HG03045 (cell line): ENCODE measurements around the gene ANKRD18B.
"Not testable (repeated sequence)": the region's sequence is repeated elsewhere in the genome, so short reads cannot be mapped to it uniquely, and the experiment has no call there.

ENCODE experiments used
- ATAC-seq: cut with Tn5 transposase; IDR thresholded peaks from one replicate; pipeline ENCODE4 v1.9.1; 2021; ENCODE audit warnings: mild to moderate bottlenecking, moderate library complexity; ENCODE audit not compliant: unreplicated experiment

Gene ANKRD18B

DNA sequence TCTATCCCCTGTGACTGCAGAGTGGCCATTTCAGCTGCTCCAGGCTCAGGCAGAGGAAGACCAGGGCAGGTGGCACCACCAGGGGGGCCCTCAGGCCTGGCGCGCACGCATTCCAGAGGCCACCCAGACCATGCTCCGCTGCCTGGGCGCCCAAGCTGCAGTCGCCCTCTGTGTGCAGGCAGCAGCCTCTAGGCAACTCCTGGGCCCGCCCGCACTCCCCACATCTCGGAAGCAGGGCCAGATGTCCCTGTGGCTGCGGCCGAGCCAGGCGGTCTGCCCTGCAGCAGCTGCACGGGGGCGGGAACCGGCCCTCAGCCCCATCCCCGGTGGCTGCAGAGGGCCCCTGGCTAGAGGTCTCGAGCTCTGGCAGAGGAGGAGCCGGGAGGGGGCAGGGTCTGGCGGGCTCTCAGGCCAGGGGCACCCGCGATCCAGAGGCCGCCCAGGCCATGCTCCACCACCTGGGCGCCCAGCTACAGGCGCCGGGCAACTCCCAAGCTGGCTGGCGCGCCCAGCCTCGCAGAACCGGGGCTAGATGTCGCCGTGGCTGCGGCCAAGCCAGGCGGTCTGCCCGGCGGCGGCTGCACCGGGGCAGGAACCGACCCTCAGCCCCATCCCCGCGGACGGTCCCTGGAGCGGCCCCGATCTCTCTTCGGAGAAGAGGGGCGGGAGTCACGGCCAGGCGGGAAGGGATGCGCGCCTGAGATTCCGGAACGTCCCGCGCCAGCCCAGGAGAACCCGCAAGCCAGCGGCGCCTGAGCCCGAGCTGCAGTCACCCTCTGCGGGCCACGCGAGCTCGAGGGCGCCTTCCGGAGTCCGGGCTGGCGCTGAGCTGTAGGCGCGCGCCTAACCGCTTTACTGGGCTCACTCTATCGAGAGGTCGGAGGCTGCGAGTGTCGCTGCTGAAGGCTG is at the start of gene ANKRD18B:
Gene ANKRD18B, plus strand, starts transcription at position 855 of the 909 bp plus-strand sequence. CDS start 239 bp downstream, outside the sequence.
- not testable (repeated sequence) for ATAC-seq

DNA sequence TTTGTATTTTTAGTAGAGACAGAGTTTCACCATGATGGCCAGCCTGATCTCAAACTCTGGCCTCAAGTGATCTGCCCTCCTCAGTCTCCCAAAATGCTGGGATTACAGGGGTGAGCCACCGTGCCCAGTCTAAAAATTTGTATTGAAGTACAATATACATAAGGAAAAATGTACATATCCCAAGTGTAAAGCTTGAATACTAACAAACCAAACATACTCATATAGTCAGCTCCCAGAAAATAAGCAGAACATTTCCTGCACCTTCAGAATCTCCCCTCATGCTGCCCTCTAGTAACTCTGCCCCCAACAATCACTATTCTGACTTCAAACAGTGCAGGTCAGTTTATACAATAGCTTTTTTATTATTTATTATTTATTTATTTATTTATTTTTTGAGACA is 48.7 kb upstream of the ANKRD18B start:
- no peak for ATAC-seq

DNA sequence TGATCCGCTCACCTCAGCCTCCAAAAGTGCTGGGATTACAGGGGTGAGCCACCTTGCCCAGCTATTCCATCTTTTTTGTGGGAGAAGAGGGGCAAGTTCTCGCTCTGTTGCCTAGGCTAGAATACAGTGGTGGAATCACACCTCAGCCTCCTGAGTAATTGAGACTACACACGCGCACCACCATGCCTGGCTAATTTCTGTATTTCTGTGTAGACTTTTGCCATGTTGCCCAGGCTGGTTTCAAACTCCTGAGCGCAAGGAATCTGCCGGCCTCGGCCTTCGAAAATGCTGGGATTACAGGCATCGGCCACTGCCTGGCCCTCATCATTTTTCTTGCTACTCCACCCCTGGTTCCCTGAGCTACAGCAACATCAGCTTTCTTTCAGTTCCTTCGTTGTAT is 47.5 kb upstream of the ANKRD18B start:
- no peak for ATAC-seq

DNA sequence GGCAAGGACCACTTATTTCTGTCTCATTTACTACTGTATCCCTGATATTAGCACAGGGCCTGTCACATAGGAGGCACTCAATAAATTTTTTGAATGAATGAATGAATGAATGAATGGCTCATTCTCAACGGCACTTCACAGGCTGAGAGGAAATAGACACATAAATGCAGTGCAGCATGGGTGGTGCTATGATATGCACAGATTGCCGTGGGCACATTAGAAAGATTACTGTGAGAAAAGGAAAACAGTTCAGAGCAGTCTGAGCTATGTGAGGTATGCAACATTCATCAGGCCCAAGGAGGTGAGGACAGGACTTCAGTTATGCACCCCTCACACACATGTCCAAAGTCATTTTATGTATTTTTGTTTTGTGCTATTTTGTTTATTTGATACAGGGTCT is 43.9 kb upstream of the ANKRD18B start:
- ATAC-seq: no peak

DNA sequence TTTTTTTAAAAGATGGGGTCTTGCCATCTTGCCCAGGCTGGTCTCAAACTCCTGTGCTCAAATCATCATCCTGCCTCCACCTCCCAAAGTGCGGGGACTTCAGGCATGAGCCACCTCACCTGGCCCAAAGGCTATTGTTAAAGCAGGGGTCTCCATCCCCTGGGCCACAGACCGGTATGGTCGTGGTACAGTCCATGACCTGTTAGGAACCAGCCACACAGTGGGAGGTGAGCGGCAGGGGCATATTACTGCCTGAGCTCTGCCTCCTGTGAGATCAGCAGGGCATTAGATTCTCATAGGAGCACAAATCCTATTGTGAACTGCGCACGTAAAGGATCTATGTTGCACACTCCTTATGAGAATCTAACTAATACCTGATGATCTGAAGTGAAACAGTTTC is 43.1 kb upstream of the ANKRD18B start:
- no peak for ATAC-seq

DNA sequence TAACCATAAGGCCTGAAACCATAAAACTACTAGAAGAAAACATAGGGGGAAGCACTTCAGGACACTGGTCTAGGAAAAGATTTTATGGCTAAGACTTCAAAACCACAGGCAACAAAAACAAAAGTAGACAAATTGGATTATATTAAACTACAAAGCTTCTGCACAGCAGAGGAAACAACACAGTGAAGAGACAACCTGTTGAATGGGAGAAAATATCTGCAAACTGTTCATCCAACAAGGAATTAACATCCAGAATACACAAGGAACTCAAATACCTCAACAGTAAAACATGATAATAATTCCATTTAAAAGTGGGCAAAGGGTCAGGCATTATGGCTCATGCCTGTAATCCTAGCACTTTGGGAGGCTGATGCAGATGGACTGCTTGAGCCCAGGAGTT is 38.7 kb upstream of the ANKRD18B start:
- ATAC-seq: not testable (repeated sequence)

DNA sequence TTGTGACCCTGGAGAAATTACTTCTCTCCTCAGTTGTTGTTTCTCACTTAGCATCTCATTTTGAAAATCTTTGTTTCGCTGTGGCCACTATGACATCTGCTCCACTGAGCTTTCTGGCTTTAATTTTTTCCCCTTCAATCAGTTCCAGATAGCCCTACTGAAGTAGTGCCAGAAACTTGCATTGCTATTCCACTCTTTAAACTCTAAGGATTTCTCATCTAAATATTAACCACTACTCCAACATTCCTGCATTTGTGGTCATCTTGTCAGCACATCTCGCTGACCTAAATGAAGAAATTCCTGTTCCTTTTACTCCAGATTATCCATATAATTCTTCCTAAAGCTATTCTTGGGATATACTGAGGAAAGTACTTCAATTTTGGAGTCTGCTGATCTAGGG is 35.0 kb upstream of the ANKRD18B start:
- ATAC-seq: no peak

DNA sequence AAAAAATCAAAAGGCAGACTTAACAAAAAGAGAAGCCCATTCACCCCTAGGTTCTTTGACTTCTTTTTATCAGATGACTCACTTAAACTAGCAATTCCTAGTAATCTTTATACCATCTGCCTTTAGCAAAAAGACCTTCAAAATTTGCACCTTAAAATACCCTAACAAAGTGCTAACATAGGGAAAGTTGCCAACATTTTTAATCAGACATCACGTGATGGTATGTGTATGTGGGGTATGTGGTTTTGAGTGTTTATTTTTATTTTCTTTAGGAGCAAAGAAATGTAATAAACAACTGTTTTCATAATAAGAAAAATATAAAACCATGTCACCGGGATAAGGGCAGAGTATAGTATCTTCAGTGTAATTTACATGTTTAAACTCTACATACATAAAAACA is 30.2 kb upstream of the ANKRD18B start:
- ATAC-seq: not testable (repeated sequence)

DNA sequence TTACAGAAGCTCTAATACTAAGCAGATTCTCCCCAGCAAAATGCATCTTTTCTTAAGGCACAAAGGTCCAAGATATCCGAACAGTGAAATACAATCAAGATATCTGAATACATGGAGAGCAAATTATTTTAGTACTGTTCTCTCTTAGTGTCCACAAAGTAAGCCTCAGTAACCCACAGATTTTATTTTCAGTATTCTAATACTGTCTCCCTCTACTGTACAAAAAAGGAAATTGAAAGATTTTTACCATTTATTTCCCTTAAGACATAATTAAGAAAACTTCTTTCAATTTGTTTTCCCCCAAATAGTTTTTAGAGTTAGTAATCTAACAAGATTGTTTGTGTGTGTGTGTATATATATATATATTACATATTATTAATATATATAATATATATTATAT is 25.7 kb upstream of the ANKRD18B start:
- ATAC-seq: no peak

DNA sequence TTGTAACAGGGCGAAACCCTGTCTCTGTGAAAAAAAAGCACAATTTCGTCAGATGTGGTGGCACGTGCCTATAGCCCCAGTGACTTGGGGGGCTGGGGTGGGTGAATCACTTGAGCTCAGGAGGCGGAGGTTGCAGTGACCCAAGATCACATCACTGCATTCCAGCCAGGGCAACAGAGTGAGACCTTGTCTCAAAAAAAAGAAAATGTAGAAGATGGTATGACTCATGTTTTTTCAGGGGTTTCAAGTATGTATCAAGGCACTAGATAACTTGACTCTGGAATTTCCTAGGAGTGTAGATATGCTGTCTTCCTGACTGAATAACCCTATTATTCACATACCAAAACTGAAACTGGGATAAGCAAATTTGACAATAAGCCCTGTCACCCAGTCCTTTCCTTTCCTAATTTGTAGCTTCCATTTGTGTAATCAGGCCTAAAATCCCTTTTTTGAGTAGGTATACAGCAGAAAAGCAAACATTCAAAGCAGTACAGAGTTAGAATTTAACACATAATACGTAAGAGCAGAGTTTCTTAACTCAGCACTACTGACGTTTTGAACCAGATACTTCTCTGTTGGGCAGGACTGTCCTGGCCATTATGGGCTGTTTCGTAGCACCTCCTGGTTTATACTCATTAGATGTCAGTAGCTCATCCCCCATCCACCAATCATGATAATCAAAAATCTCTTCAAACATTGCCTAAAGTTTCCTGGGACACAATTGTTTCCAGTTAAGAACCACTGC is 17.3 kb upstream of the ANKRD18B start:
- no peak for ATAC-seq

DNA sequence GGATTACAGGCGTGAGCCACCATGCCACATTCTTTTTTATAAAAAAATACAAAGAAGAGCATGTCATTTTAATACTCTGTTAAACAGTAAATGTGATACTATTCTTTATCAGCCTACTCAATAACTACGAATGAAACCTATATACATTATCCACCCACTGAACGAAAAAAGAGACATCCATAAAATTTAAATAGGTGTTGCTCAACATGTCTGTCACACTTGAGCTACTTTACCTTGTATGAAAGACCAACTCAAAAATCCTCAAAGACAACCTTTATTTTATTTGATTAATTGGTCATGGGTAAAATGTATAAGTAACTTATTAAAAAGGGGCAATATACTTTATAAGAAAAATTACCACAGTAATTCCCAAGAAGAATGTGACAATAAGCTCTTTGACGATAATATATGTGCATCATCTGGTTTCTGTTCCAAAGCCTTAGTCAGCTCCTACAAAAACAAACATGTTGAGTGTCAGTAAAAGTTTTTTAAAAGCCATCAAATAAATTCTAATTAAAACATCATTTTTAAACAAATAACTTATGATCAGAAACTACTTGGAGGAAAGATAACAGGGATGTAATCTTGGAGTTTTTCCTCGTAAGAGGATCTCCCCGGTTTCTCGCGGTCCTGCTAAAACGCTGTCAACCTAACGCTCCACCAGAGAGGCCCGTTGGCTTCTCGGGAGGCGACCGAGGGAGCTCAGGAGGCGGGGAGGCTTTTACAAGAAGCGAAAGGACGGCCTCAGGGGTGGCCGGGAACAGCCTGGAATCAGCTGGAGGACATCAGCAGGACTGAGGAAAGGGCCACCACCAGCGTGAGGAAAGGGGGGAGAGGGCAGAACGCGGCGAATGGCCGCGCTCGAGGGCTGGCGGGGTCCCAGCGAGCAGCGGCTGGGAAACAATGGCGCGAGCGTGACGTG is 13.5 kb upstream of the ANKRD18B start:
- ATAC-seq: peak; percentile 72

DNA sequence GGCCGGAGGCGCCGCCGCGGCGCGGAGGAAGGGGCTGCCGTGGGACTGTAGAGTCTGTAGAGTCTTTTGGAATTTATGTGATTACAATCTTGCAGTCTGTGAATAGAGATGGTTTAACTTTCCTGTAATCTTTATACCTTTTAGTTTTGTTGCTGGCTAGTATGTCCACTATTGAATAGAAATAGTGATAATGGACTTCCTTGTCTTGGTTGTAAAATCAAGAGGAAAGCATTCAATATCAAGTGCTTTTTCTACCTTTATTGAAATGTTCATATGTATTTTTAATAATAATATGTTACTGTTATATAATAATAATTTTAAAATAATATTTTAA is 12.9 kb upstream of the ANKRD18B start:
- not testable (repeated sequence) for ATAC-seq

DNA sequence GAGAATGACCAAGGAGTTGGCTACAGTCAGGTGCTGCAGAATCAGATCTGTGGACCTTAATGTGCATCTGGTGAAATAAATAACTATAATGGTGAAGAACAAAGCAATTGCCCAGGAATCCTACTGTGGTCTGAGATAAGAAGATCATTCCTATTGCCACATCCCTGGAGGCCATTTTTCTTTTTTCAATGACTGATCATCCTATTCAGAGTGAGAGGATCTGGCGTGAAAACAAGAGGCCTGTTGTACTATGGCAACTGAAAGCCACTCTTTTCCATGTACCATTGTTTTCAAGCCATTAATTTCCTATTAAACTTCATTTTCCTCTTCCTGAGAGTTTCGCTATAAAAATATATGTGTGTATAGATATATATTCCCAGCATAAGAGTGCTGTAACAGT is 11.5 kb upstream of the ANKRD18B start:
- ATAC-seq: not testable (repeated sequence)

DNA sequence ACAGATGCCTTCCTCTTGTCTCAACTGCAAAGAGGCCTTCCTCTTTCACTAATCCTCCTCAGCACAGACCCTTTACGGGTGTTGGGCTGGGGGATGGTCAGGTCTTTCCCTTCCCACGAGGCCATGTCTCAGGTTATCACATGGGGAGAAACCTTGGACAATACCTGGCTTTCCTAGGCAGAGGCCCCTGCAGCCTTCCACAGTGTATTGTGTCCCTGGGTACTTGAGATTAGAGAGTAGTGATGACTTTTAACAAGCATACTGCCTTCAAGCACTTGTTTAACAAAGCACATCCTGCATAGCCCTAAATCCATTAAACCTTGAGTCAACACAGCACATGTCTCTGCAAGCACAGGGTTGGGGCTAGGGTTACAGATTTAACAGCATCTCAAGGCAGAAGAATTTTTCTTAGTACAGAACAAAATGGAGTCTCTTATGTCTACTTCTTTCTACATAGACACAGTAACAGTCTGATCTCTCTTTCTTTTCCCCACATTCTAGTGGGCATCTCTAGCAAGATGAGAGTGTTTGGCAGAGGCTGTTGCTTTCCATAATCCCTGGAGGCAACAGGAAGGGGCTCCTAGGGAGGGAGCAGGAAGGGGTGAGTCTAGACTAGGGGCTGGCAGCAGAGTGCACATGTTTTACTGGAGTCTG is 8.6 kb upstream of the ANKRD18B start:
- not testable (repeated sequence) for ATAC-seq

DNA sequence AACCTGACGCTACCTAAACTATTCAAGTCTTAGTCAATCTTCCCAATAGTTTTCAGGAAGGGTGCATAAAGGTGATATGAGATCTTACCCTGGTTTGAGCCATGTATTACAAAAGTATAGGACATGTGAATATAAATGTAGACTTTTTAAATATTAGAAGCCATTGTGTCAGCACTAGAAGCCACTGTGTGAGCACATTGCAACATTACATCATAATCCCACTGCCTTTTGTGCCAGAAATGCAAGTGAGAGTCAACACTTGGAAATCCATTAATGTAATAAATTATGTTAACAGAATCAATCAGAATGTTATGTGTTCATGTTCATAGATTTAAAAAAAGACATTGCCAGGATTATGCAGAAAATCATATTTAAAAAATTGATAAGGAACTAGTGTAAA is 7.7 kb upstream of the ANKRD18B start:
- ATAC-seq: not testable (repeated sequence)

DNA sequence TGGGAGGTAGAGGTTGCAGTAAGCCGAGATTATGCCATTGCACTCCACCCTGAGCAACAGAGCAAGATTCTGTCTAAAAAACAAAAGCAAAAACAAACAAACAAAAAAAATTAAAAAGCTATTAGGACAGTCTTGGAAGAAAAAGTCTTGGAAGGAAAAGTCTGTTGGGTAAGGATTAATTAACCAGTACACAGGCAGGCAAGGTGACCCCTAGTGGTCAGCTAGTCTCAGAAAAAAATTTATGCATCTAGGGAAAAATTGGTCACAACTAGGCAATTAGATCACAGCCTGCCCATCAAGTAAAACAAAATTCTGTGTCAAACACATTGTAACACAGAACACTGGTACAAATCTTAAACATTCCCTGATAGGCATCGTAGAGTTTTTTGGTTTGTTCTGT is 6.7 kb upstream of the ANKRD18B start:
- ATAC-seq: no peak

DNA sequence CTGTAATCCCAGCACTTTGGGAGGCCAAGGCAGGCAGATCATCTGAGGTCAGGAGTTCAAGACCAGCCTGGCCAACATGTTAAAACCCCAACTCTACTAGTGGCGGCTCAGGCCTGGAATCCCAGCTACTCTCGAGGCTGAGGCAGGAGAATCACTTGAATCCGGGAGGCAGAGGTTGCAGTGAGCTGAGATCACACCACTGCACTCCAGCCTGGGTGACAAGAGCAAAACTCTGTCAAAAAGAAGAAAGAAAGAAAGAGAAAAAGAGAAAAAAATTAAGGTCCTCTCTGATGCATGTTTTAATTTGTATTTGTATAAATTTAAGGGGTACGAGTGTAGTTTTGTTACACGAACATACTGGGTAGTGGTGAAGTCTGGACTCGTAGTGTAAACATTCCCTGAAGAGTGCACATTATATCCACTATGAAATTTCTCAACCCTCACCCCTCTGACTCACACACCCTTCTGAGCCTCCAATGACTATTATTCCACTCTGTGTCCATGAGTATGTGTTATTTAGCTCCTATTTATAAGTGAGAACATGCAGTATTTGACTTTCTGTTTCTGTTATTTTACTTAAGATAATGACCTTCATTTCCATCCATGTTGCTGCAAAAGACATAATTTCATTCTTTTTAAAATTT is 6.0 kb upstream of the ANKRD18B start:
- ATAC-seq: not testable (repeated sequence)

DNA sequence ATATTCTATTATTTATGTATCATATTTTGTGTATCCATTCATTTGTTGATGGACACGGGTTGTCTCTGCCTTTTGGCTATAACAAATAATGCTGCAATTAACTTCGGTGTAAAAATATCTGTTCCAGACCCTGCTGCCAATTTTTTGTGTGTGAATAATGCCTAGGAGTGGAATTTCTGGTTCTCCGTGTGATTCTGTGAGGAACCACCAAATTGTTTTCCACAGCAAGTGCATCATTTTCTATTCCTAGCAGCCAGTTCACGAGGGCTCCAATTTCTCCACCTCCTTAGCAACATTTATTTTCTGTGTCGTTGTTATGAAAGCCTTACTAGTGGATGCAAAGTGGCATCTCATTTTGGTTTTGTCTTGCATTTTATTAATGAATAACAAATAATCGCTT is 2.2 kb upstream of the ANKRD18B start:
- ATAC-seq: not testable (repeated sequence)

DNA sequence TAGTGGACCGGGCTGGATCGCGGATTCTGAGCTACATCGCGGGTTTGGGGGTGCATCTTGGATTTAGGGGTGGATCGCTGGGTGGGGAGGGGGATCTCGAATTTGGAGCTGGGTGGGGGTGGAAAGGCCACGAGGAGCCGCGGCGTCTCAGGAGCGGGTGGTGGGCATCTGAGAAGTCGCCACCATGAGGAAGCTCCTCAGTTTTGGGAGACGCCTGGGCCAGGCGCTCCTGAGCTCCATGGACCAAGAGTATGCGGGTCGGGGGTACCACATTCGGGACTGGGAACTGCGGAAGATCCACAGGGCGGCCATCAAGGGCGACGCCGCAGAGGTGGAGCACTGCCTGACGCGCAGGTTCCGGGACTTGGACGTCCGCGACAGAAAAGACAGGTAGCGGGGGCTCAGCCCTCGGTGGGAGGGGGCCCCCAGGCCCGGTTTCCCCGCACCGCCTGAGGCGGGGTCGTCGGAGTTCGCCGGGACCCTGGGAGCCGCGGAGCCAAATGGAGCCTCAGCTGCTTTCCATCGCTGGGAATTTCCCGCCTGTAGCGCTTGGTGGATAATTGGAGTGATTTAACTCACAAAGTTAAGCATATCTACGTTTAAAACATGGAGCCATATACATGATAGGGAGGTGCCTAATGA is 376 bp downstream of the ANKRD18B start:
- no peak for ATAC-seq

DNA sequence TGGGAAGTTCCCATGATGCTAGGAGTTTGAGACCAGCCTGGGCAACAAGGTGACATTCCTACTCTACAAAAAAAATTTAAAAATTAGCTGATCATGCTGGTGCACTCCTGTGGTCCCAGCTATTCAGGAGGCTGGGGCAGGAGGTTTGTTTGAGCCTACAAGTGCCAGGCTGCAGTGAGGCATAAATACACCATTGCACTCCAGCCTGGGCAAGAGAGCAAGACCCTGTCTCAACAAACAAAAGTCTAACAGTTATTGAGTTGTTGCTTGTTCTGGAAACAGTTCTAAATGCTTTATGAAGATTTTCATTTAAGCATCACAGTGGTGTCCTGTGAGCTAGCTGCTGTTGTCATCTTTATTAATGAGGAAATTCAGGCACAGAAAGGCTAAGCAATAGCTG is 4.0 kb downstream of the ANKRD18B start:
- not testable (repeated sequence) for ATAC-seq
